ENCODE results near the gene ZBTB20.
A peak's percentile ranks its signal among the peaks of the same experiment; 100 is the strongest.

Gene ZBTB20

GRCh38 chr3:114466816-114467215 is 680.3 kb downstream of the ZBTB20 start:
- no peak for DNase-seq (ENCODE audit: low read depth)
- TF ChIP-seq, protein P1, sequence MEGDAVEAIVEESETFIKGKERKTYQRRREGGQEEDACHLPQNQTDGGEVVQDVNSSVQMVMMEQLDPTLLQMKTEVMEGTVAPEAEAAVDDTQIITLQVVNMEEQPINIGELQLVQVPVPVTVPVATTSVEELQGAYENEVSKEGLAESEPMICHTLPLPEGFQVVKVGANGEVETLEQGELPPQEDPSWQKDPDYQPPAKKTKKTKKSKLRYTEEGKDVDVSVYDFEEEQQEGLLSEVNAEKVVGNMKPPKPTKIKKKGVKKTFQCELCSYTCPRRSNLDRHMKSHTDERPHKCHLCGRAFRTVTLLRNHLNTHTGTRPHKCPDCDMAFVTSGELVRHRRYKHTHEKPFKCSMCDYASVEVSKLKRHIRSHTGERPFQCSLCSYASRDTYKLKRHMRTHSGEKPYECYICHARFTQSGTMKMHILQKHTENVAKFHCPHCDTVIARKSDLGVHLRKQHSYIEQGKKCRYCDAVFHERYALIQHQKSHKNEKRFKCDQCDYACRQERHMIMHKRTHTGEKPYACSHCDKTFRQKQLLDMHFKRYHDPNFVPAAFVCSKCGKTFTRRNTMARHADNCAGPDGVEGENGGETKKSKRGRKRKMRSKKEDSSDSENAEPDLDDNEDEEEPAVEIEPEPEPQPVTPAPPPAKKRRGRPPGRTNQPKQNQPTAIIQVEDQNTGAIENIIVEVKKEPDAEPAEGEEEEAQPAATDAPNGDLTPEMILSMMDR (conservative IDR thresholded peaks at IDR 0.05; ENCODE audit: low read depth, low read length): no peak
- no peak overlapping the region for H3K4me3 ChIP-seq (ENCODE audit: low read length)

DNA sequence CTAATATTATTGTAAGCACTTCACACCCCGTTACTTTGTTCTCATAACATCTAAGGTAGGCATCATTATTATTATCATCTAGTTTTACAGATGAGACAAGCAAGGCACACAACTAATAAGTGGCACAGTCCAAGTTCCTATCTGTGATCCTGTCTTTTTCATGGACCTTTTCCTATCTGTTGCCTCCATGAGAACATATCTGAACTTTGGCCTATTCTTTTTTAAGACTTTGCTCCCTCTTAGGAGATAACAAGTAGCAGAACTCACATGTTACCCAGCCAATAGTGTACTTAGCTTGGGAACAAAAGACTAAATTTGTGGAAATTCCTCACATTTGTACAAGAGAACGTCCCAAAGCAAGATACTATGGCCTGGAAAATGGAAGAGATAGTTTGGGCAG is 680.8 kb downstream of the ZBTB20 start:
- DNase-seq (ENCODE audit: low read depth): no peak
- TF ChIP-seq, protein P1 (conservative IDR thresholded peaks at IDR 0.05; ENCODE audit: low read depth, low read length): no peak
- H3K4me3 ChIP-seq (ENCODE audit: low read length): no peak overlapping the region

DNA sequence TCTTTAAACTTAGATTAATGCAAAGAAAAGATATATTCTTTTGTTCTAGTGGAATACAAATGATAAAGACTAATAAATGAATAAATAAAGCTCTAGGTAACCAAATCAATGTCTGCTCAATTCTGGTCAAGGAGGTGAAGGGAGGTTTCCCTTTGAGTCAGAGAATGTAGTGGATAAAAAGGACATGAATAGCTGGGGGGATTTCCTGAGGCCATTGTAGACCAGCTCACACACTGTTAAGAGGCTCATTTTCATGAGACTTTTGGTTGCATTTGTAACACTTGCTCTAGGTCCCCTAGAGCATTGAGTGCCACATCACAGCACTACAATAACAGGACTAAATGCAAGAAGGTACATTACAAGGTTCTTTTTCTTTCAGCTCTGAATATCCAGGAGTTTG is 682.5 kb downstream of the ZBTB20 start:
- TF ChIP-seq, protein P1 (conservative IDR thresholded peaks at IDR 0.05; ENCODE audit: low read depth, low read length): no peak
- DNase-seq (ENCODE audit: low read depth): no peak
- no peak overlapping the region for H3K4me3 ChIP-seq (ENCODE audit: low read length)

DNA sequence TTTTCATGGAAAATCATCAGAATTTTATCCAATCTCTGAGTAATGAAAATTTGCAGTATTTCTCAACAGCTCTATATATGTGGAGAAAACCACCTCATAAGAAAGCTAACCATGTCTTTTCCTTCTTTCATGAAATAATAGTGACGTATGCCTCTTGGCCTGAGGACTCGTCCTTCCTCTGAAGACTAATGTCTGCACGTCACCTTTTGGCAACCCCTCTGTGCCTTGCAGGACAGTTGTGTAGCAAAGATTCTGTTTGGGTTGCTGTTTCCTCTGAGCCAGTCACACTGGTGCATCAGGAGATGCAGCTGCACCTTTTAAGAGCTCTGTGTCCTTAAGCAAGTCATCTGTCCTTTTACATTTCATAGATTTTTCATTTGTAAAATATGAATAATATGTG is 684.3 kb downstream of the ZBTB20 start:
- H3K4me3 ChIP-seq (ENCODE audit: low read length): no peak overlapping the region
- no peak for DNase-seq (ENCODE audit: low read depth)
- TF ChIP-seq, protein P1 (conservative IDR thresholded peaks at IDR 0.05; ENCODE audit: low read depth, low read length): no peak

DNA sequence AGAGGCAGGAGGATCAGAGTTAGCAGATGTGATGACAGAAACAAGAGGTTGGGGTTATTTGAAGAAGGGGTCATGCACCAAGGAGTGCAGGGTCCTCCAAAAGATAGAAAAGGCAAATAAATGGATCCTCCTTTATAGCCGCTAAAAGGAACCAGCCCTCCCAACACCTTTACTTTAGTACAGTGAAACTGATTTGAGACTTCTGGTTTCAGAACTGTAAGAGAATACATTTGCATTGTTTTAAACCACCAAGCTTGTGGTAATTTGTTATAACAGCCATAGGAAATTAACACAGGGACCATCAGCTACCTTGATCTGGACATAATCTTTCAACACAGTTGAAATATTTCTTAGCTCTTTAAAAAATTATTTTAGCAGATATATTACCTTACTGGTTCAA is 686.6 kb downstream of the ZBTB20 start:
- TF ChIP-seq, protein P1 (conservative IDR thresholded peaks at IDR 0.05; ENCODE audit: low read depth, low read length): no peak
- H3K4me3 ChIP-seq (ENCODE audit: low read length): no peak overlapping the region
- no peak for DNase-seq (ENCODE audit: low read depth)

DNA sequence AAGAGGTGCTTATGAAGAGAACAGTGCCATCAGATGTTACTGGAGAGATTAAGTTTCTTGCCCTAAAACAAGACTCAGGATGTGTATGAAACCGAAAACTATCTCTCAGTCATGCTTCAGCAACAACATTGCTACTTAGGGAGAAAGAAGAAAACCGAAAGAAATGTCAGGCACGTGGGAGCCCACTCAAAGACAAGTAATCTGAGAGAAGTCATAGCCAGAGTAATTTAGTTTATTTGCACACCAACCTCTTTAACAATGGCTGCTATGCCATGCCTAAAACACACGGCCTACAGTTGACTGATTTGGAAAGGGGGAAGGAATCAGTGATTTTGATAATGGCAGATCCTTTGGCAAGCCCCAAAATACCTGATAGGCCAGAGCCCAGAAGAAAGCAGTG is 690.3 kb downstream of the ZBTB20 start:
- TF ChIP-seq, protein P1 (conservative IDR thresholded peaks at IDR 0.05; ENCODE audit: low read depth, low read length): no peak
- no peak overlapping the region for H3K4me3 ChIP-seq (ENCODE audit: low read length)
- no peak for DNase-seq (ENCODE audit: low read depth)

- TF ChIP-seq, protein P1 (conservative IDR thresholded peaks at IDR 0.05; ENCODE audit: low read depth, low read length): no peak
- no peak for DNase-seq (ENCODE audit: low read depth)
- peak overlapping the region; percentile 71 for H3K4me3 ChIP-seq (ENCODE audit: low read length)
Measured at GRCh38 chr3:114455432-114455831, 691.7 kb downstream of the ZBTB20 start.
